IMR-90 (cell line): Measurements from ENCODE around the gene NCDN. TPM values are rescaled to one million over a fixed set of nuclear protein-coding genes. Genes with fewer than 3 reads are reported as not detected.
"Not testable (repeated sequence)": the region's sequence is repeated elsewhere in the genome, so short reads cannot be mapped to it uniquely, and the experiment has no call there.

Experiments used
- ATAC-seq: fragments of 200-7000 bp; cut with Tn5 transposase; 2 replicates; pipeline ENCODE4 v1.9.1; 2020; ENCODE audit warnings: low read depth, mild to moderate bottlenecking, moderate library complexity
- BruUV-seq: library from RNA; stranded (reverse); fragments of 400-500 nt; replicated peaks from 2 replicates; lab custom pipeline; 2021; lab: Mats Ljungman, UMichigan
- CTCF ChIA-PET: fragments of 300-600 bp; formaldehyde crosslinking; extraction: SDS; loops from one replicate; lab custom pipeline; 2021; ENCODE audit warnings: antibody characterized with exemption; lab: Yijun Ruan, JAX
- POLR2A ChIA-PET: fragments of 300-600 bp; sonication (Branson Sonifier 250); formaldehyde crosslinking; loops from one replicate; lab custom pipeline; 2022; ENCODE audit warnings: antibody characterized with exemption; ENCODE audit not compliant: unreplicated experiment; lab: Charles Lee
- DNase-seq: peaks from one replicate; pipeline ENCODE4 v3.0.0; 2013
- H2AFZ ChIP-seq: replicated peaks from 2 replicates; pipeline ENCODE3; 2013; ENCODE audit warnings: low read length, mild to moderate bottlenecking; ENCODE audit not compliant: poor library complexity
- H2AK5ac ChIP-seq: 2 replicates; pipeline ENCODE4 v1.6.1; 2013; ENCODE audit warnings: low read depth, low read length, inconsistent platforms
- H2AK9ac ChIP-seq: replicated peaks from 2 replicates; pipeline ENCODE3; 2013; ENCODE audit warnings: mild to moderate bottlenecking, low read depth, low read length, moderate library complexity; ENCODE audit not compliant: poor library complexity
- H2BK120ac ChIP-seq: 2 replicates; pipeline ENCODE4 v1.6.1; 2013; ENCODE audit warnings: low read depth, low read length, inconsistent platforms
- H2BK15ac ChIP-seq: 3 replicates; pipeline ENCODE4 v1.6.1; 2013; ENCODE audit warnings: low read depth, low read length, inconsistent platforms
- H2BK20ac ChIP-seq: 2 replicates; pipeline ENCODE4 v1.6.1; 2013; ENCODE audit warnings: low read depth, mild to moderate bottlenecking, inconsistent platforms, low read length, moderate library complexity
- H2BK5ac ChIP-seq: 2 replicates; pipeline ENCODE4 v1.6.1; 2013; ENCODE audit warnings: mild to moderate bottlenecking, low read depth, low read length, inconsistent platforms; ENCODE audit not compliant: poor library complexity, severe bottlenecking
- H3K14ac ChIP-seq: replicated peaks from 2 replicates; pipeline ENCODE4 v1.6.1; 2013; ENCODE audit warnings: low read depth, low read length, inconsistent platforms
- H3K18ac ChIP-seq: 2 replicates; pipeline ENCODE4 v1.6.1; 2013; ENCODE audit warnings: low read depth, low read length, control low read depth
- H3K23ac ChIP-seq: 2 replicates; pipeline ENCODE4 v1.6.1; 2013; ENCODE audit warnings: low read depth, low read length, inconsistent platforms
- H3K27ac ChIP-seq: 2 replicates; pipeline ENCODE4 v1.5.1; 2013; ENCODE audit warnings: mild to moderate bottlenecking, control low read depth, low read length; ENCODE audit not compliant: insufficient read depth
- H3K27me3 ChIP-seq: 2 replicates; pipeline ENCODE4 v1.6.1; 2013; ENCODE audit warnings: low read length; ENCODE audit not compliant: control insufficient read depth, insufficient read depth
- H3K36me3 ChIP-seq: 2 replicates; pipeline ENCODE4 v1.6.1; 2013; ENCODE audit warnings: low read length, mixed read lengths; ENCODE audit not compliant: control insufficient read depth, insufficient read depth
- H3K4ac ChIP-seq: 2 replicates; pipeline ENCODE4 v1.6.1; 2013; ENCODE audit warnings: low read depth, low read length, inconsistent platforms
- H3K4me1 ChIP-seq: 2 replicates; pipeline ENCODE4 v1.6.1; 2013; ENCODE audit warnings: low read length, mixed read lengths; ENCODE audit not compliant: control insufficient read depth, insufficient read depth
- H3K4me2 ChIP-seq: 2 replicates; pipeline ENCODE4 v1.6.1; 2013; ENCODE audit warnings: low read depth, mild to moderate bottlenecking, control low read depth, low read length, moderate library complexity
- H3K4me3 ChIP-seq: 2 replicates; pipeline ENCODE4 v1.5.1; 2013; ENCODE audit warnings: low read depth, mild to moderate bottlenecking, control low read depth, low read length, moderate library complexity; ENCODE audit not compliant: insufficient read depth
- H3K56ac ChIP-seq: 2 replicates; pipeline ENCODE4 v1.6.1; 2013; ENCODE audit warnings: low read length, inconsistent platforms; ENCODE audit not compliant: insufficient read depth; ENCODE audit errors: extremely low read depth
- H3K79me1 ChIP-seq, 2 experiments: 2 replicates each; pipeline ENCODE4 v1.6.1; 2013; ENCODE audit warnings: low read length in 2 of 2, inconsistent platforms in 1 of 2, low read depth in 1 of 2
- H3K9ac ChIP-seq: 2 replicates; pipeline ENCODE4 v1.6.1; 2013; ENCODE audit warnings: low read depth, low read length, control low read depth
- H3K9me1 ChIP-seq: 2 replicates; pipeline ENCODE4 v1.6.1; 2013; ENCODE audit warnings: low read length, inconsistent platforms; ENCODE audit not compliant: insufficient read depth
- H3K9me3 ChIP-seq: 2 replicates; pipeline ENCODE4 v1.6.1; 2013; ENCODE audit warnings: low read length; ENCODE audit not compliant: control insufficient read depth, insufficient read depth
- H4K20me1 ChIP-seq: 2 replicates; pipeline ENCODE4 v1.6.1; 2013; ENCODE audit warnings: low read length, inconsistent platforms; ENCODE audit not compliant: insufficient read depth
- H4K5ac ChIP-seq: 2 replicates; pipeline ENCODE4 v1.6.1; 2013; ENCODE audit warnings: mild to moderate bottlenecking, low read depth, low read length, control low read depth
- H4K8ac ChIP-seq, 2 experiments: 2 replicates each; pipeline ENCODE4 v1.6.1; 2013; ENCODE audit warnings: low read depth in 2 of 2, low read length in 2 of 2, control low read depth in 1 of 2, inconsistent platforms in 1 of 2
- H4K91ac ChIP-seq: 2 replicates; pipeline ENCODE4 v1.6.1; 2013; ENCODE audit warnings: low read depth, low read length, inconsistent platforms; ENCODE audit not compliant: insufficient read depth
- WGBS, 2 experiments: methylation state at CpG; one replicate each; pipeline versions ENCODE4 v1.1.5 to v1.1.7; 2013; ENCODE audit warnings: missing lambda C conversion rate in 2 of 2; ENCODE audit not compliant: insufficient read length in 1 of 2; ENCODE audit errors: extremely low coverage in 2 of 2; 5-methylcytosine and 5-hydroxymethylcytosine counted together
- dilution Hi-C: fragments of 300-500 bp; cut with HindIII; formaldehyde crosslinking; loops from one replicate; pipeline ENCODE4 v1.14.3; 2018; ENCODE audit warnings: low sequenced_read_pairs; ENCODE audit not compliant: unreplicated experiment
- in situ Hi-C: fragments of 300-500 bp; cut with MboI; formaldehyde crosslinking; loops from 3 replicates; pipeline ENCODE4 v1.14.3; 2019; ENCODE audit warnings: low sequenced_read_pairs, inconsistent platforms, mixed read lengths
- intact Hi-C: fragments of 100-400 bp; cut with micrococcal nuclease; formaldehyde crosslinking; loops from 2 replicates; pipeline ENCODE4 v1.10.0; 2022
- polyA plus RNA-seq, 3 experiments: library from polyadenylated mRNA; depleted of rRNA; stranded (reverse); fragments of >200 nt; gene quantifications; 2 replicates each; pipeline ENCODE4 v1.2.3, GENCODE V29; 2012; ENCODE audit warnings: low replicate concordance in 1 of 3
- total RNA-seq: library from RNA; depleted of rRNA; stranded (reverse); fragments of >200 nt; gene quantifications from 2 replicates; pipeline ENCODE4 v1.2.3, GENCODE V29; 2012

Gene NCDN
- total and polyA plus RNA-seq, 2 of the 4 experiments (the other 2 are of a cell fraction) = 10.0 to 38.8 TPM

- H3K4ac ChIP-seq, H2AFZ ChIP-seq, BruUV-seq, DNase-seq, in situ Hi-C loops, H3K18ac ChIP-seq, H4K20me1 ChIP-seq, H3K9me1 ChIP-seq, H3K36me3 ChIP-seq, dilution Hi-C loops, H2BK120ac ChIP-seq, H2BK5ac ChIP-seq, H4K91ac ChIP-seq, H3K56ac ChIP-seq, H3K27ac ChIP-seq, H4K5ac ChIP-seq, H3K14ac ChIP-seq, H3K4me3 ChIP-seq, intact Hi-C loops, H3K4me1 ChIP-seq, H4K8ac ChIP-seq, H3K9me3 ChIP-seq, H2BK15ac ChIP-seq, H3K9ac ChIP-seq, H2AK5ac ChIP-seq, H2AK9ac ChIP-seq, H3K4me2 ChIP-seq, H2BK20ac ChIP-seq, ATAC-seq, H3K23ac ChIP-seq, H3K79me1 ChIP-seq: not testable (repeated sequence)
- H3K27me3 ChIP-seq = peaks cover 11% of the 10 kb centered on the region; the same call in 1 of the 2 replicates
- WGBS, 2 experiments = no CpG with 5 or more reads among the region's 9 CpGs
- CTCF ChIA-PET = interaction anchor here (1.4 kb wide), 1 partner anchor 134 kb away, joined by 3 read pairs; no protein-coding TSS in a partner anchor
- POLR2A ChIA-PET = interaction anchor here (0.6 kb wide), 1 partner anchor 142 kb away, joined by 4 read pairs; no protein-coding TSS in a partner anchor
Observed at GRCh38 chr1:35581621-35582020, 24.0 kb downstream of the NCDN start.
